GM12875 (cell line): ENCODE data around the gene PADI1.

Experiments
- H3K4me3 ChIP-seq: one replicate; pipeline ENCODE4 v1.5.1; 2011; ENCODE audit warnings: low read depth, low read length, control low read depth
- TF ChIP-seq, protein P1 (sequence below): IDR thresholded peaks from 2 replicates; pipeline ENCODE4 v1.5.1; 2011; ENCODE audit warnings: low read depth, mild to moderate bottlenecking, control low read depth, inconsistent platforms, low read length, moderate library complexity, borderline replicate concordance; ENCODE audit not compliant: insufficient read depth

Gene PADI1

DNA sequence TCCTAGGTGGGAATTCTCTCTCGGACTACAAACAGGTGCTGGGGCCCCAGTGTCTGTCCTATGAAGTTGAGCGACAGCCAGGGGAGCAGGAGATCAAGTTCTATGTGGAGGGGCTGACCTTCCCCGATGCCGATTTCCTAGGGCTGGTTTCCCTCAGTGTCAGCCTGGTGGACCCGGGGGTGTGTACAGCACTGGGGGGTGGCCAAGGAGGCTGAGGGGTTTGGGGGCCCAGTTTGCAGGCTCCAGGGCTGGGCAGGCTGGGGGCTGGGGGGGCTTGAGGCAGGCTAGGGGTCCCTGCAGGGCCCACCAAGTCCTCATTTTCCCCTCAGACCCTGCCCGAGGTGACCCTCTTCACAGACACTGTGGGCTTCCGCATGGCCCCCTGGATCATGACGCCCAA lies 23.7 kb downstream of the PADI1 start:
- no peak overlapping the region for H3K4me3 ChIP-seq
- TF ChIP-seq, protein P1, sequence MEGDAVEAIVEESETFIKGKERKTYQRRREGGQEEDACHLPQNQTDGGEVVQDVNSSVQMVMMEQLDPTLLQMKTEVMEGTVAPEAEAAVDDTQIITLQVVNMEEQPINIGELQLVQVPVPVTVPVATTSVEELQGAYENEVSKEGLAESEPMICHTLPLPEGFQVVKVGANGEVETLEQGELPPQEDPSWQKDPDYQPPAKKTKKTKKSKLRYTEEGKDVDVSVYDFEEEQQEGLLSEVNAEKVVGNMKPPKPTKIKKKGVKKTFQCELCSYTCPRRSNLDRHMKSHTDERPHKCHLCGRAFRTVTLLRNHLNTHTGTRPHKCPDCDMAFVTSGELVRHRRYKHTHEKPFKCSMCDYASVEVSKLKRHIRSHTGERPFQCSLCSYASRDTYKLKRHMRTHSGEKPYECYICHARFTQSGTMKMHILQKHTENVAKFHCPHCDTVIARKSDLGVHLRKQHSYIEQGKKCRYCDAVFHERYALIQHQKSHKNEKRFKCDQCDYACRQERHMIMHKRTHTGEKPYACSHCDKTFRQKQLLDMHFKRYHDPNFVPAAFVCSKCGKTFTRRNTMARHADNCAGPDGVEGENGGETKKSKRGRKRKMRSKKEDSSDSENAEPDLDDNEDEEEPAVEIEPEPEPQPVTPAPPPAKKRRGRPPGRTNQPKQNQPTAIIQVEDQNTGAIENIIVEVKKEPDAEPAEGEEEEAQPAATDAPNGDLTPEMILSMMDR: no peak

- TF ChIP-seq, protein P1: no peak
- no peak overlapping the region for H3K4me3 ChIP-seq
These were observed 24.5 kb downstream of the PADI1 start for GRCh38 chr1:17229379-17229778.

DNA sequence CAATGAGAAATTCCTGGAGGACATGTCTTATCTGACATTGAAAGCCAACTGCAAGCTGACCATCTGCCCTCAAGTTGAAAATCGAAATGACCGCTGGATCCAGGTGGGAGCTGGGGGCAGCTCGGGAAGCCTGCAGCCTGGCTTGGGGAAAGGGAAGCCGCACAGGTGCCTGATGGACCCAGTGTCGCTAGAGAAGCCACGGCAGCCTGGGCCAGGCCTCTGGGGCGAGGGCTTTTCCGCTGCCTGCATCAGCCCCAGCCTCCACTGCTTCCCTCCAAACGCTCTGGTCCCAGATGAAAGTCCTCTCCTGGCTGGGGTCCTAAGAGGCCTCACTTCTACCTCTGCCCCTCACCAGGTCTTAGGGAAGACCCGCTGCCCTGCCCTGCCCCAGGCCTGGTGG lies 25.2 kb downstream of the PADI1 start:
- TF ChIP-seq, protein P1: no peak
- H3K4me3 ChIP-seq: no peak overlapping the region

GRCh38 chr1:17230671-17231310 lies 25.9 kb downstream of the PADI1 start:
- no peak overlapping the region for H3K4me3 ChIP-seq
- TF ChIP-seq, protein P1: no peak

GRCh38 chr1:17232759-17233661 lies 28.1 kb downstream of the PADI1 start:
- H3K4me3 ChIP-seq: no peak overlapping the region
- TF ChIP-seq, protein P1: no peak

DNA sequence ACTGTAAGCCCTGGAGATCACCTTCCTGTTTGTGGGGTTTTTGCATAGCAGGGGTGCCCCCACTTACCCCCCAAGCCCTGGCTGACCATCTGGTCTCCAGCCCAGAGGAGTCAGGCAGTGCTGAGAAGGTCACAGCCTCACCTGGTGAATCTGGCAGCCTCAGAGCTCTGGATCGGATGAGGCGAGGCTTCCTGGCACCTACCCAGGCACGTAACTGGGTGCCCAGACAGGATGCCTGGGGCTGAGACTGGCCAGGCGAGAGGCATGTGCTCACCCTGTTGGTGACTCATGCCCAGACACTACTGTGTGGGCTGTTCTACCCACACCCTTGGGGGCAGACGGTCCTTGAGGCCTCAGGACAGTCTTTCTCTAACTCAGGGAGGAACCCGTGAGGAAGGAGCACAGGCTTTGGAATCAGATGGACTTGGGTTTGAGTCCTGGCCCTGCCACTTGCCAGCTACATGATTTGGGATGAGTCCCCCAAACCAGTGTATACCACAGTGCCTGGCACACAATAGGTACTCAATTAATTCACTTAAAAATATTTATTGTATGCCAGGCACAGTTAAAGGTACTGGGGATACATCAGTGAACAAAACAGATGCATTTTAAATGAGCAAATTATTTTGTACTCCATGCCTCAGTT lies 28.9 kb downstream of the PADI1 start:
- no peak overlapping the region for H3K4me3 ChIP-seq
- TF ChIP-seq, protein P1: no peak
